ENCODE data around the gene KSR2. TPM values are rescaled to one million over a fixed set of nuclear protein-coding genes. Genes with fewer than 3 reads are reported as not detected.

Gene KSR2
- total RNA-seq, 1 donor from 2014 or later: 0.30 TPM

- no peaks in the 10 kb centered on the region for H3K27me3 ChIP-seq
Measured at GRCh38 chr12:117809509-117809908, 159.3 kb downstream of the KSR2 start.

GRCh38 chr12:117807946-117808345 is 160.8 kb downstream of the KSR2 start:
- no peak overlapping the region for H2AFZ ChIP-seq (replicated peaks)
- H3F3A ChIP-seq (ENCODE audit: low read depth): no peaks in the 10 kb centered on the region
- TF ChIP-seq EZH2phosphoT487 (IDR thresholded peaks at IDR 0.05): no peak
- TF ChIP-seq EZH2 (IDR thresholded peaks at IDR 0.05): no peak
- TF ChIP-seq CTCF (IDR thresholded peaks at IDR 0.05): no peak
- no peak overlapping the region for H3K27ac Mint-ChIP-seq
- H3K27me3 ChIP-seq: no peaks in the 10 kb centered on the region
- H3K27ac ChIP-seq: no peak overlapping the region
- DNase-seq (ENCODE audit: low spot score): no peak
- H3K4me1 Mint-ChIP-seq: peaks cover 14% of the 10 kb centered on the region
- no peaks in the 10 kb centered on the region for H4K20me1 ChIP-seq (ENCODE audit: low read depth)
- H3K4me1 ChIP-seq: no peaks in the 10 kb centered on the region
- H3K27me3 Mint-ChIP-seq (ENCODE audit: insufficient read depth, low read depth): peaks cover 4% of the 10 kb centered on the region
- H3K4me3 Mint-ChIP-seq: no peak overlapping the region
- no peak overlapping the region for H3K4me2 ChIP-seq
- no peaks in the 10 kb centered on the region for H3K9me3 Mint-ChIP-seq
- no peak overlapping the region for H3K9ac ChIP-seq
- H3K79me2 ChIP-seq (ENCODE audit: low read depth): no peaks in the 10 kb centered on the region
- H3K36me3 ChIP-seq: no peaks in the 10 kb centered on the region
- no peaks in the 10 kb centered on the region for H3K36me3 Mint-ChIP-seq
- no peaks in the 10 kb centered on the region for H3K9me3 ChIP-seq (ENCODE audit: low read depth)
- H3K4me3 ChIP-seq: no peak overlapping the region

More at GRCh38 chr12:117809509-117809908, 159.3 kb downstream of the KSR2 start:
- H3K27ac ChIP-seq: no peak overlapping the region
- no peak overlapping the region for H3K4me2 ChIP-seq
- no peak for DNase-seq (ENCODE audit: low spot score)
- H3K36me3 ChIP-seq: no peaks in the 10 kb centered on the region
- H3K9me3 ChIP-seq (ENCODE audit: low read depth): no peaks in the 10 kb centered on the region
- no peaks in the 10 kb centered on the region for H3K79me2 ChIP-seq (ENCODE audit: low read depth)
- no peak overlapping the region for H3K9ac ChIP-seq
- no peaks in the 10 kb centered on the region for H4K20me1 ChIP-seq (ENCODE audit: low read depth)
- H3K9me3 Mint-ChIP-seq: no peaks in the 10 kb centered on the region
- no peaks in the 10 kb centered on the region for H3K36me3 Mint-ChIP-seq
- no peaks in the 10 kb centered on the region for H3K4me1 ChIP-seq
- H3K4me3 ChIP-seq: no peak overlapping the region
- H2AFZ ChIP-seq (replicated peaks): no peak overlapping the region
- H3F3A ChIP-seq (ENCODE audit: low read depth): no peaks in the 10 kb centered on the region
- peaks cover 4% of the 10 kb centered on the region for H3K27me3 Mint-ChIP-seq (ENCODE audit: insufficient read depth, low read depth)
- no peak overlapping the region for H3K4me3 Mint-ChIP-seq
- no peak overlapping the region for H3K27ac Mint-ChIP-seq
- no peak for TF ChIP-seq CTCF (IDR thresholded peaks at IDR 0.05)
- peaks cover 14% of the 10 kb centered on the region for H3K4me1 Mint-ChIP-seq

- no peaks in the 10 kb centered on the region for H3K4me1 ChIP-seq
- H3K9me3 ChIP-seq (ENCODE audit: low read depth): no peaks in the 10 kb centered on the region
- Mint-ChIP-seq H3K36me3 (no peaks in the 10 kb centered on the region), H3K4me1 (peaks cover 14% of the 10 kb centered on the region), H3K9me3 (no peaks in the 10 kb centered on the region), H3K27me3 (ENCODE audit: insufficient read depth, low read depth) (peaks cover 4% of the 10 kb centered on the region), H3K27ac (no peak overlapping the region), H3K4me3 (no peak overlapping the region)
- no peak overlapping the region for H3K4me3 ChIP-seq
- no peaks in the 10 kb centered on the region for H3F3A ChIP-seq (ENCODE audit: low read depth)
- no peak overlapping the region for H3K27ac ChIP-seq
- no peak for DNase-seq (ENCODE audit: low spot score)
- H3K27me3 ChIP-seq: no peaks in the 10 kb centered on the region
- H3K36me3 ChIP-seq: no peaks in the 10 kb centered on the region
- H4K20me1 ChIP-seq (ENCODE audit: low read depth): no peaks in the 10 kb centered on the region
- no peak for TF ChIP-seq EZH2 (IDR thresholded peaks at IDR 0.05)
- no peak for TF ChIP-seq CTCF (IDR thresholded peaks at IDR 0.05)
- no peak for TF ChIP-seq EZH2phosphoT487 (IDR thresholded peaks at IDR 0.05)
- no peak overlapping the region for H2AFZ ChIP-seq (replicated peaks)
- H3K79me2 ChIP-seq (ENCODE audit: low read depth): no peaks in the 10 kb centered on the region
- no peak overlapping the region for H3K9ac ChIP-seq
- H3K4me2 ChIP-seq: no peak overlapping the region
Measured at GRCh38 chr12:117807355-117807754, 161.4 kb downstream of the KSR2 start.
